Fibroblast of lung (primary cell): ENCODE results near the gene SLC45A2. TPM values are rescaled to one million over a fixed set of nuclear protein-coding genes. Genes with fewer than 3 reads are reported as not detected.

Experiments
- DNase-seq, 2 donors: peaks; one replicate each; pipeline versions ENCODE4 v3.0.0 to v3.0.0-alpha.2; 2010; ENCODE audit warnings: low read depth in 2 of 2
- H2AFZ ChIP-seq: 2 replicates; pipeline ENCODE4 v1.5.1; 2012; ENCODE audit warnings: low read length, control low read depth, inconsistent platforms
- H3K27ac ChIP-seq: 2 replicates; pipeline ENCODE4 v1.5.1; 2011; ENCODE audit warnings: low read length, control low read depth; ENCODE audit not compliant: insufficient read depth
- H3K27me3 ChIP-seq: 2 replicates; pipeline ENCODE4 v1.5.1; 2011; ENCODE audit warnings: mild to moderate bottlenecking, low read length; ENCODE audit not compliant: control insufficient read depth, insufficient read depth
- H3K36me3 ChIP-seq: 2 replicates; pipeline ENCODE4 v1.5.1; 2011; ENCODE audit warnings: low read length; ENCODE audit not compliant: control insufficient read depth, insufficient read depth
- H3K4me1 ChIP-seq: 2 replicates; pipeline ENCODE4 v1.5.1; 2011; ENCODE audit warnings: low read length; ENCODE audit not compliant: control insufficient read depth, insufficient read depth; ENCODE audit errors: extremely low read depth
- H3K4me2 ChIP-seq: 2 replicates; pipeline ENCODE4 v1.5.1; 2011; ENCODE audit warnings: low read length, control low read depth; ENCODE audit not compliant: insufficient read depth; ENCODE audit errors: extremely low read depth
- H3K4me3 ChIP-seq, 4 experiments: fragments of 200-600 bp in 1 of 4; sonication (generic) in 1 of 4; replicated peaks in 1 of 4; 2 replicates each; pipeline ENCODE4 v1.5.1; 2011 to 2016; ENCODE audit warnings: low read length in 4 of 4, low read depth in 3 of 4, mild to moderate bottlenecking in 3 of 4, control low read depth in 2 of 4, inconsistent platforms in 1 of 4, mixed read lengths in 1 of 4; ENCODE audit not compliant: insufficient read depth in 1 of 4; ENCODE audit errors: control extremely low read depth in 1 of 4
- H3K79me2 ChIP-seq: 2 replicates; pipeline ENCODE4 v1.5.1; 2012; ENCODE audit warnings: mild to moderate bottlenecking, low read length, inconsistent platforms; ENCODE audit not compliant: control insufficient read depth, insufficient read depth
- H3K9ac ChIP-seq: 2 replicates; pipeline ENCODE4 v1.5.1; 2011; ENCODE audit warnings: mild to moderate bottlenecking, low read length, control low read depth; ENCODE audit not compliant: insufficient read depth
- H3K9me3 ChIP-seq: 2 replicates; pipeline ENCODE4 v1.5.1; 2012; ENCODE audit warnings: low read depth, low read length; ENCODE audit not compliant: control insufficient read depth, insufficient read depth
- H4K20me1 ChIP-seq: 2 replicates; pipeline ENCODE4 v1.5.1; 2011; ENCODE audit warnings: low read length; ENCODE audit not compliant: control insufficient read depth, insufficient read depth; ENCODE audit errors: extremely low read depth
- EZH2 ChIP-seq: IDR thresholded peaks from 2 replicates; pipeline ENCODE4 v1.5.1; 2012; ENCODE audit warnings: low read length, control low read depth, mild to moderate bottlenecking; ENCODE audit errors: missing control alignments
- polyA plus RNA-seq, 2 donors: library from polyadenylated mRNA; depleted of rRNA in 1 of 2; stranded (reverse) in 1 of 2; unstranded in 1 of 2; fragments of >200 nt; gene quantifications; 2 replicates each; pipeline ENCODE4 v1.2.1, GENCODE V29; 2011 to 2012; ENCODE audit warnings: missing spikeins in 1 of 2
- total RNA-seq: library from RNA; depleted of rRNA; stranded (reverse); fragments of >200 nt; gene quantifications from 2 replicates; pipeline ENCODE4 v1.2.1, GENCODE V29; 2014
- TF ChIP-seq, protein P1 (sequence below), 2 donors: IDR thresholded peaks in 1 of 2; conservative IDR thresholded peaks in 1 of 2; 1 replicate in 1 of 2; 2 replicates in 1 of 2; pipeline ENCODE4 v1.5.1; 2011 to 2012; ENCODE audit warnings: low read length in 2 of 2, control low read depth in 1 of 2, inconsistent platforms in 1 of 2, low read depth in 1 of 2, mild to moderate bottlenecking in 1 of 2

Gene SLC45A2
- total and polyA plus RNA-seq, 2 donors (not counting 1 experiment from before 2014, with no cell fraction given), result under 0.01 TPM; not detected in 1

DNA sequence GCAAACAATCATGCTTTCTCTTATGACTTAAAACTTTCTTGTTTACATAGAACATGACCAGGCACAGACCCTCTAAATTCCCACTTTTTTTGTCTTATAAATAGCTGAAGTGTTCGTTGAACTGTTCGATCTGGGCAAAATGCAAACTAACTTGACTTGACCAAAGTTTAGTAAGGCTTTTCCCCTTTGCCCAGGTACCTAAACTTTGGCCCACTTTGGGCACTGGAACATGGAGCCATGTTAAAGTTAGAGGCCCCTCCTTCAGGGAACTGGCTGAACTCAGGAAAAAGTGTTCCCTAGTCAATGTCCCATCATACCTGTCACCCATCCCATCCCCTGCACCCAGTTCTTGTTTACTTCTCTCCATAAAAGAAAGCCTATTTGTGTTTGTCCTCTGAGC, 32.8 kb upstream of the SLC45A2 start:
- Histone ChIP-seq H3K27ac (no peak overlapping the region), H3K4me2 (no peak overlapping the region), H3K9me3 (no peaks in the 10 kb centered on the region), H3K36me3 (no peaks in the 10 kb centered on the region), H3K4me1 (no peaks in the 10 kb centered on the region), H4K20me1 (no peaks in the 10 kb centered on the region), H3K27me3 (no peaks in the 10 kb centered on the region), H3K79me2 (no peaks in the 10 kb centered on the region), H2AFZ (no peak overlapping the region), H3K9ac (no peak overlapping the region), H3K4me3 (no peak overlapping the region)
- DNase-seq, result no peak
- TF ChIP-seq, protein P1, sequence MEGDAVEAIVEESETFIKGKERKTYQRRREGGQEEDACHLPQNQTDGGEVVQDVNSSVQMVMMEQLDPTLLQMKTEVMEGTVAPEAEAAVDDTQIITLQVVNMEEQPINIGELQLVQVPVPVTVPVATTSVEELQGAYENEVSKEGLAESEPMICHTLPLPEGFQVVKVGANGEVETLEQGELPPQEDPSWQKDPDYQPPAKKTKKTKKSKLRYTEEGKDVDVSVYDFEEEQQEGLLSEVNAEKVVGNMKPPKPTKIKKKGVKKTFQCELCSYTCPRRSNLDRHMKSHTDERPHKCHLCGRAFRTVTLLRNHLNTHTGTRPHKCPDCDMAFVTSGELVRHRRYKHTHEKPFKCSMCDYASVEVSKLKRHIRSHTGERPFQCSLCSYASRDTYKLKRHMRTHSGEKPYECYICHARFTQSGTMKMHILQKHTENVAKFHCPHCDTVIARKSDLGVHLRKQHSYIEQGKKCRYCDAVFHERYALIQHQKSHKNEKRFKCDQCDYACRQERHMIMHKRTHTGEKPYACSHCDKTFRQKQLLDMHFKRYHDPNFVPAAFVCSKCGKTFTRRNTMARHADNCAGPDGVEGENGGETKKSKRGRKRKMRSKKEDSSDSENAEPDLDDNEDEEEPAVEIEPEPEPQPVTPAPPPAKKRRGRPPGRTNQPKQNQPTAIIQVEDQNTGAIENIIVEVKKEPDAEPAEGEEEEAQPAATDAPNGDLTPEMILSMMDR (conservative IDR thresholded peaks at IDR 0.05 in 1 of 2, IDR thresholded peaks at IDR 0.05 in 1 of 2; ENCODE audit: low read depth in 1 of 2, low read length in 2 of 2), result no peak
- TF ChIP-seq EZH2, result no peak

DNA sequence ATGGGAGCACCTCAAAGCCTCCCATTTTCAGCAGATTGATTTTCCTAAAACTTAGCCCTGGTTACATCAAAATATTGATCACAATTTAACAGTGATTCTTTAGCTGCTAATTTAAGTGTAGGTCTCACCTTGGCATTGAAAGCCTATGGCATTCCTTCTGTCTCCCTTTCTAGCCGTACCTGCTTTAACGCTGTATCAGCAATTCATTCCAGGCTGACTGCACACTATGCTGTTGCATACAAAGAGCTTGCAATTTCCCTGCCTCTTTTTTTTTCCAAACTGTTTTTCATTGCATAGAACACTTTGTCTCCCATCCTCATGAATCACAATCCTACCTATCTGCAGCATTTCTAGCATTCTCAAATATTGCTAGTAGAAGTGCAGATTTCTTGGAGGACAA, 32.3 kb upstream of the SLC45A2 start:
- no peak overlapping the region for H3K27ac ChIP-seq
- H4K20me1 ChIP-seq, result no peaks in the 10 kb centered on the region
- DNase-seq, result no peak
- H3K9ac ChIP-seq, result no peak overlapping the region
- H3K36me3 ChIP-seq, result no peaks in the 10 kb centered on the region
- TF ChIP-seq, protein P1 (conservative IDR thresholded peaks at IDR 0.05 in 1 of 2, IDR thresholded peaks at IDR 0.05 in 1 of 2; ENCODE audit: low read depth in 1 of 2, low read length in 2 of 2), result no peak
- TF ChIP-seq EZH2, result no peak
- H3K79me2 ChIP-seq, result no peaks in the 10 kb centered on the region
- H3K4me2 ChIP-seq, result no peak overlapping the region
- no peaks in the 10 kb centered on the region for H3K27me3 ChIP-seq
- H3K9me3 ChIP-seq, result no peaks in the 10 kb centered on the region
- H3K4me1 ChIP-seq, result no peaks in the 10 kb centered on the region
- H2AFZ ChIP-seq, result no peak overlapping the region
- H3K4me3 ChIP-seq, result no peak overlapping the region

DNA sequence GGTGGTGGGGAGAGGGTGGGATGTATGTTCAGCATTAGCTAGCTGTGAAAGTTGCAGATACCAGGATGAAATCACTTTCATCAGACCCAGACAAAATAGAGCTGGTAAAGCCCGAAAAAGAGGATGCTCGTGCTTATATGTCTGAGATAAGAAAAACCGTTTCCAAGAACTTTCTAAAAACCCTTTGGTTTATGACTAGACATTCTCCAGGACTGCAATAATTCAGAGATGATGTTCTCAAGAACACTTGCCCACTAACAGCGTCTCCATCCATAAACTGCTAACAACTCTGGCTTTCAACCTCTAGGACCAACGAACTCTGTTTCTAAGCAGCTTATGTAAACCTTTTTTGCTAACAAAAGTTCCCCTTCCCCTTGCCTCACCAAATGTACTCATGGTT, 31.7 kb upstream of the SLC45A2 start:
- no peaks in the 10 kb centered on the region for H3K9me3 ChIP-seq
- no peak overlapping the region for H3K4me2 ChIP-seq
- no peaks in the 10 kb centered on the region for H4K20me1 ChIP-seq
- H3K27ac ChIP-seq, result no peak overlapping the region
- H3K4me1 ChIP-seq, result no peaks in the 10 kb centered on the region
- no peaks in the 10 kb centered on the region for H3K27me3 ChIP-seq
- no peak overlapping the region for H3K4me3 ChIP-seq
- no peaks in the 10 kb centered on the region for H3K79me2 ChIP-seq
- H2AFZ ChIP-seq, result no peak overlapping the region
- DNase-seq, result no peak
- no peaks in the 10 kb centered on the region for H3K36me3 ChIP-seq
- TF ChIP-seq, protein P1 (conservative IDR thresholded peaks at IDR 0.05 in 1 of 2, IDR thresholded peaks at IDR 0.05 in 1 of 2; ENCODE audit: low read depth in 1 of 2, low read length in 2 of 2), result no peak
- TF ChIP-seq EZH2, result no peak
- no peak overlapping the region for H3K9ac ChIP-seq
